ENCODE data around the gene KLF13.

- TF ChIP-seq CTCF (IDR thresholded peaks at IDR 0.05; ENCODE audit: insufficient read depth, low read length) (no peak), SPI1 (IDR thresholded peaks at IDR 0.05; ENCODE audit: borderline replicate concordance, low read depth) (no peak), REST (IDR thresholded peaks at IDR 0.05; ENCODE audit: insufficient replicate concordance, low read depth) (no peak)
These were observed 70.4 kb downstream of the KLF13 start for GRCh38 chr15:31396881-31397560.

Data from HL-60 (cell line).